T-helper 2 cell (primary cell): ENCODE measurements around the gene SLC15A3.
"Not testable (repeated sequence)": the region's sequence is repeated elsewhere in the genome, so short reads cannot be mapped to it uniquely, and the experiment has no call there.

Experiments
- DNase-seq, 5 experiments: peaks; one replicate each; pipeline versions ENCODE4 v3.0.0 to v3.0.0-alpha.2; 2012 to 2022

Gene SLC15A3

GRCh38 chr11:60912851-60913528 lies 39.0 kb downstream of the SLC15A3 start:
- no peak for DNase-seq

GRCh38 chr11:60912223-60912850 lies 39.6 kb downstream of the SLC15A3 start:
- peak in 2 of 5 experiments; percentile 40 to 68 for DNase-seq

- DNase-seq, result no peak
Measured at GRCh38 chr11:60910711-60911380, 41.1 kb downstream of the SLC15A3 start.

GRCh38 chr11:60910281-60910687 lies 41.7 kb downstream of the SLC15A3 start:
- DNase-seq, result no peak

- not testable (repeated sequence) for DNase-seq
Measured at GRCh38 chr11:60909680-60910280, 42.2 kb downstream of the SLC15A3 start.

GRCh38 chr11:60908803-60909202 lies 43.2 kb downstream of the SLC15A3 start:
- no peak for DNase-seq

- DNase-seq, result peak; percentile 90 to 99 (median 98)
Measured at GRCh38 chr11:60906132-60906972, 45.6 kb downstream of the SLC15A3 start, which contains the start of gene PRPF19. PRPF19 (minus strand) TSS chr11:60906585; CDS start chr11:60906382, 203 bp downstream.

GRCh38 chr11:60905551-60906113 lies 46.3 kb downstream of the SLC15A3 start:
- DNase-seq, result peak in 1 of 5 experiments; percentile 46

GRCh38 chr11:60905047-60905446 lies 46.9 kb downstream of the SLC15A3 start:
- DNase-seq, result no peak

- DNase-seq, result no peak
Measured at GRCh38 chr11:60902625-60903024, 49.4 kb downstream of the SLC15A3 start.

GRCh38 chr11:60900673-60901404 lies 51.1 kb downstream of the SLC15A3 start:
- DNase-seq, result no peak

- no peak for DNase-seq
Measured at GRCh38 chr11:60899977-60900376, 52.0 kb downstream of the SLC15A3 start.

- peak in 2 of 5 experiments; percentile 12 to 68 for DNase-seq
Measured at GRCh38 chr11:60899046-60899936, 52.7 kb downstream of the SLC15A3 start.

GRCh38 chr11:60897496-60897895 lies 54.5 kb downstream of the SLC15A3 start:
- DNase-seq, result no peak

GRCh38 chr11:60895687-60896086 lies 56.3 kb downstream of the SLC15A3 start:
- DNase-seq, result no peak

- DNase-seq, result no peak
Measured at GRCh38 chr11:60891103-60891741, 60.8 kb downstream of the SLC15A3 start.

GRCh38 chr11:60890696-60891095 lies 61.3 kb downstream of the SLC15A3 start:
- DNase-seq, result no peak

GRCh38 chr11:60889869-60890311 lies 62.1 kb downstream of the SLC15A3 start:
- no peak for DNase-seq

- peak in 2 of 5 experiments; percentile 40 to 85 for DNase-seq
Measured at GRCh38 chr11:60887556-60887955, 64.4 kb downstream of the SLC15A3 start.
